Dedifferentiated amniotic fluid mesenchymal stem cell (primary cell): ENCODE measurements around the gene TMEM255B.
"Not testable (repeated sequence)": the region's sequence is repeated elsewhere in the genome, so short reads cannot be mapped to it uniquely, and the experiment has no call there.

Experiments
- DNase-seq: peaks from one replicate; pipeline ENCODE4 v3.0.0-alpha.2; 2016; ENCODE audit errors: extremely low spot score

Gene TMEM255B

DNA sequence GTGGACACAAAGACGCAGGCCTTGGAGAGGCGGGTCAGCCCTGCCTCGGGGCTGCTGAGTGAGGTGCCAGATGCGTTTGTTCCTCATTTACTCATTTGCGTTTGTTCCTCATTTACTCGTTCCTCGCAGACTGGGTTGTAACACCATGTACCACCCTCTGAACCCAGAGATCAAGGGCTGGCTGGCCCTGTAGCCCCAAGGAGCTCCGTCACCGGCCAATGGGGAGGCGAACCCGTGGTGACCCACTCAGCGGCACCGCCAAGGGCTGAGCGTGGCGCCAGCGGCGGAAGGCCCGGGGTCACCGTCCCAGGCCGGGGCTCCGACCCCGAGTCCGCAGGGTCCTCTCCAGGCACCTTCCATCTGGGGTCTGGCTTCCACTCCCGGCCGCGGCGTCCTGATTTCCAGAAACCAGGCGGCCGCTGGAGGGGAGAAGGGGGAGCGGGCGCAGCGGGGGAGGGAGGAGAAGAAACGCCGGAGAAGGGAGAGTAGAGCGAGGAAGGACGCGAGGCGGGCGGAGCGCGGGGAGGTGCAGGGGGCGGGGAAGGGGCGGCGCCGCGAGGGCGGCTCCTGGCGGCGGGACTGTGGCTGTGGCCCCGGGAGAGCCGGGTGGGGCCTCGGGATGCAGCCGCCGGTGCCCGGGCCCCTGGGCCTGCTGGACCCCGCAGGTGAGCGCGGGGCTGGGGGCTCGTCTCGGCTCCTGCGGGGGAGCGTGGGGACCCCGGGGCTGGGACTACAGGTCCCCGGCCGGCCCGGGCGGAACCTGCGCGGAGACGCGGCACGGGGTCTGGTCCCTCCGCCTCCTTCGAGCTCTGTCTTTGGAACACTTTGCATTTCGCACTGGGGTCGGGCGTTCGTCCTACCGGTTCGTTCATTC lies at the start of gene TMEM255B:
Gene TMEM255B, plus strand, starts transcription at position 576 of the 874 bp plus-strand sequence. Its CDS starts 44 bp downstream, at position 620.
- DNase-seq, result peak; percentile 37

DNA sequence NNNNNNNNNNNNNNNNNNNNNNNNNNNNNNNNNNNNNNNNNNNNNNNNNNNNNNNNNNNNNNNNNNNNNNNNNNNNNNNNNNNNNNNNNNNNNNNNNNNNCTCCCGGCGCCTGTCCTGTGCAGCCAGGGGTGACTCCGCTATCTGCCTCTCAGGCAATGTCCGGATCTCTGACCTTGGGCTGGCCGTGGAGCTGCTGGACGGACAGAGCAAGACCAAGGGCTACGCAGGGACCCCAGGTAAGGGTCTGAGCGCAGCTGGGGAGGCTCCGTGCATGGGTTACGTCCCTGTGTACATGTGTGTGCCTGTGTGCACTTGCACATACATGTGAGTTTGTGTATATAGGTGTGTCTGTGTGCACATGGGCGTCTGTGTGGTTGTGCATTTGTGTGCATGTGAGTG lies 36.1 kb upstream of the TMEM255B start:
- no peak for DNase-seq

DNA sequence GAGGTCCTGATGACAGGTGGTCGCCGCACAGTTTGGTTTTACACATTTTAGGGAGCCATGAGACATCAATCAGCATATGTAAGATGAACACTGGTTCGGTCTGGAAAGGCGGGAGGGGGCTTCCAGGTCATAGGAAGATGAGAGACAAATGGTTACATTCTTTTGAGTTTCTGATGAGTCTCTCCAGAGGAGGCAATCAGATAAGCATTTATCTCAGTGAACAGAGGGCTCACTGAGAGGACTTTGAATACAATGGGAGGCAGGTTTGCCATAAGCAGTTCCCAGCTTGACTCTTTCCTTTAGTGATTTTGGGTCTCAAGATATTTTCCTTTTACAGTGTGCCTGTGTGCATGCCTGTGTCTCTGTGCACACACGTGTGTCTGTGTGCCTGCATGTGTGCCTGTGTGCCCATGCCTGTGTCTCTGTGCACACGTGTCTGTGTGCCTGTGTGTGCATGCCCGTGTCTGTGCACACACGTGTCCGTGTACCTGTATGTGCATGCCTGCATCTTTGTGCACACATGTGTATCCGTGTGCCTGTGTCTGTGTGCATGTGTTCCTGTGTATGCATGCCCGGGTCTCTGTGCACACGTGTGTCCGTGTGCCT lies 35.5 kb upstream of the TMEM255B start:
- DNase-seq, result no peak

DNA sequence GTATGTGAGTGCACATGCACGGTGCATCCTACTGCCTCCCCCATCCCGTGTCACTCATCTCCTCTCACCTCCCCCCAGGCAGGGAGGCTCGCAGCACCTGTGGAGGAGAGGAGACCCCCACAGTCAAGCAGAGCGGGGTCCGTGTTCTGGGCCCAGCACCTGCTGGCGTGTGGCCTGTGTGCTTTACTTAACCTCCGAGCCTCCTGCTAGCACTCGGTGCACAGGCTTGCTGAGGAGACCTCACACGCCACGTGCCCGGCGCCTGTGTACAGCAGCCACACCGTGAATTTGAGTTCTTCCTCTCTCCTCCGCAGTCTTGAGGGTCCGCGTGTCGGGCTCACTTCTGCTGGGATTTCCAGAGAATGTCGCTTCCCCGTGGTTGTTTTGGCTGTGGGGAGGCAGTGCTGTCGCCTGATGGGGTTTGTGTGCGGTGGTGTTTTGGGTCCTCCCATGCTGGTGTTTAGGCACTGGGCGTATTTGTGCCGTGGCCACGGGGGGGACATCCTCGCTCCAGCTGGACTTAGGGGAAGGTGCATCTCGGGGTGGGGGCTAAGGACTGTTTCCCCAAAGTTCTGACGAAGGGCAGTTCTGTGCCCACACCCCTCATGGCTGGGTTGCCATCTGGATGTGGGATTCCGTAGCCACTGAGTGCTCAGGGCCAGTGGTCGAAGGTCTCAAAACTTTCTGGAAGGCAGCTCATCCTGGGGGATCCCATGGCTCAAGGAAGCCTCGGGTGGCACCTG lies 34.8 kb upstream of the TMEM255B start:
- DNase-seq, result no peak

DNA sequence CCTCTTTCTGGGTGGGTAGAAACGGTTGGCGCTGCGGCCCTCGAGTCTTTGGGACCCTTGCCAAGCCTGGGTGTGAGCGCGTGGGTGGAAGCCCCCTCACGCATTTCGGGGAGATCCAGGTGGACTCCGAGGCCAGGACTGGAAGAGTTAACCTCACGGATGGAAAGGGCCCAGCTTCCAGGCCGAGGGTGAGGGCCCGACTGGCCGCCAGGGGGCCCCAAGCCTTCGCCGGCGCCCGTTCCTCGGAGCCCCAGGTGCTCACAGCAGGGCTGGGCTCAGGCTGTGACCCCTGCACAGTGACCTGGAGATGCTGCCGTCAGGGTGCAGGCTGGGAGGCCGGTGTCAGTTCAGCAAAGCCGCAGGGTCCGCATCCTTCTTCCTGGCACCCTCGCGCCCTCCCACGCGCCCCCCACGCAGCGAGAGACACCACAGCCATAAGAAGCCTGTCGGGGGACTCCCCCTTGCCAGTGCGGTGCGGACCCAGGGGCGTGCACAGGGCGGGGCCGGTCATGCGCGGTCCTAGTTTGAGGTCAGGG lies 34.2 kb upstream of the TMEM255B start:
- no peak for DNase-seq

DNA sequence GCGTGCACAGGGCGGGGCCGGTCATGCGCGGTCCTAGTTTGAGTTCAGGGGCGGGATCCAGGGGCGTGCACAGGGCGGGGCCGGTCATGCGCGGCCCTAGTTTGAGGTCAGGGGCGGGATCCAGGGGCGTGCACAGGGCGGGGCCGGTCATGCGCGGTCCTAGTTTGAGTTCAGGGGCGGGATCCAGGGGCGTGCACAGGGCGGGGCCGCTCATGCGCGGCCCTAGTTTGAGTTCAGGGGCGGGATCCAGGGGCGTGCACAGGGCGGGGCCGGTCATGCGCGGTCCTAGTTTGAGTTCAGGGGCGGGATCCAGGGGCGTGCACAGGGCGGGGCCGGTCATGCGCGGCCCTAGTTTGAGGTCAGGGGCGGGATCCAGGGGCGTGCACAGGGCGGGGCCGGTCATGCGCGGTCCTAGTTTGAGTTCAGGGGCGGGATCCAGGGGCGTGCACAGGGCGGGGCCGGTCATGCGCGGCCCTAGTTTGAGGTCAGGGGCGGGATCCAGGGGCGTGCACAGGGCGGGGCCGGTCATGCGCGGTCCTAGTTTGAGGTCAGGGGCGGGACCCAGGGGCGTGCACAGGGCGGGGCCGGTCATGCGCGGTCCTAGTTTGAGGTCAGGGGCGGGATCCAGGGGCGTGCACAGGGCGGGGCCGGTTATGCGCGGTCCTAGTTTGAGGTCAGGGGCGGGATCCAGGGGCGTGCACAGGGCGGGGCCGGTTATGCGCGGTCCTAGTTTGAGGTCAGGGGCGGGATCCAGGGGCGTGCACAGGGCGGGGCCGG lies 33.5 kb upstream of the TMEM255B start:
- not testable (repeated sequence) for DNase-seq

DNA sequence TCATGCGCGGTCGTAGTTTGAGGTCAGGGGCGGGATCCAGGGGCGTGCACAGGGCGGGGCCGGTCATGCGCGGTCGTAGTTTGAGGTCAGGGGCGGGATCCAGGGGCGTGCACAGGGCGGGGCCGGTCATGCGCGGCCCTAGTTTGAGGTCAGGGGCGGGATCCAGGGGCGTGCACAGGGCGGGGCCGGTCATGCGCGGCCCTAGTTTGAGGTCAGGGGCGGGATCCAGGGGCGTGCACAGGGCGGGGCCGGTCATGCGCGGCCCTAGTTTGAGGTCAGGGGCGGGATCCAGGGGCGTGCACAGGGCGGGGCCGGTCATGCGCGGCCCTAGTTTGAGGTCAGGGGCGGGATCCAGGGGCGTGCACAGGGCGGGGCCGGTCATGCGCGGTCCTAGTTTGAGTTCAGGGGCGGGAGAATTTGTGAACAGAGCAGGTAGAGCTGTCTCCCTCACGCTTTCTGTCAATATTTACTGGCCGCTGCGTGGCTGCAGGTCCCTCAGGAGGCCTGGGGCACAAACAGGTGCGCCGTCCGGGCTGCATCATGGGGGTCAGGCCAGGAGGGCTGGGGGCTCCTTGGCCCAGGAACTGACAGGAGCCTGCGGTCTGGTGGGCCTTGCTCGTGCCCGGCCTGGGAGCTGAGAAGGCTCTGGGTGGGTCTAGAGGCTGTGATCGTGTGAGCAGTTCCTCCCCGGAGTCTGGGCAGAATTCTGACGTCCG lies 32.8 kb upstream of the TMEM255B start:
- not testable (repeated sequence) for DNase-seq

DNA sequence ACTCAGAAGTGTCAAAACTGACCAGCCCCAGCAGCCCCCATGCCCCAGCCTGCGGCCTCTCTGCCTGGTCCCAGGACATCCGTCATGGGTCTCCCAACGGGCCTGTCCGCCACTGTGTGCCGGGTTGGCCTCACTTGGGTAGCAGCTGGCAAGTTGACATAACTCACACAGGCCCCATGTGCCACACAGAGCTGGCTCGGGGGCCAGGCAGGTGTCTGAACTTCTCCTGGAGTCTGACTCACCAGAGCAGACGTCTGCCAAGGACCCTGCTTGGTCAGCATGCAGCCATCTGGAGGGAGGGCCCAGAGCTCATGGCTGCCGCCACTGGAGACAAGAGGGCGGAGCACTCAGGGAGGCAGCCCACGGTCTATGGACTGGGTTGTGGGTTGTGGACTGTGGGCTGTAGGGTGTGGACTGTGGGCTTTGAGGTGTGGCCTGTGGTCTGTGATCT lies 32.0 kb upstream of the TMEM255B start:
- DNase-seq, result no peak

DNA sequence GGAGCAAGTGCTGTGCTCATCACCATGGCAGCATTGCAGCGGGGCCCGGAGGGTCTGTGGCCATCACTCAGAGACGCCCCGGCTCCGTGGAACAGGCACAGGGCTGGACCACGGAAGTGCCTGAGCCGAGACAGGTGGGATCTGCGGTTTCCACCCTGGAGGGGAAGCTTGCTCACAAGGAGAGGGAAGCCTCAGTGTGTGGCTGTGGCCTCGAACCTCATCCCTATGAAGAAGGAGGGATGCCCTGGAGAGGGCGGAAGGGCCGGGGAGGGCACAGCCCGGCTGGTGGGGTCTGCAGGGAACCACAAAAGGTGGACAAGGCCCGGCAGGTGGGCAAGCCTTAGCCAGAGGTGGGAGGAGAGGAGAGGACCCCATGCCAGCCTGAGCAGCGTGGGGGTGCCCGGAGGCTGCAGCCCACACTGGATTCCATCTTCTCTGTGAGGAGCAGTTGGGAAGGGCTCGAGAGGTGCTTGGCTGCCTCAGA lies 30.4 kb upstream of the TMEM255B start:
- DNase-seq, result no peak

DNA sequence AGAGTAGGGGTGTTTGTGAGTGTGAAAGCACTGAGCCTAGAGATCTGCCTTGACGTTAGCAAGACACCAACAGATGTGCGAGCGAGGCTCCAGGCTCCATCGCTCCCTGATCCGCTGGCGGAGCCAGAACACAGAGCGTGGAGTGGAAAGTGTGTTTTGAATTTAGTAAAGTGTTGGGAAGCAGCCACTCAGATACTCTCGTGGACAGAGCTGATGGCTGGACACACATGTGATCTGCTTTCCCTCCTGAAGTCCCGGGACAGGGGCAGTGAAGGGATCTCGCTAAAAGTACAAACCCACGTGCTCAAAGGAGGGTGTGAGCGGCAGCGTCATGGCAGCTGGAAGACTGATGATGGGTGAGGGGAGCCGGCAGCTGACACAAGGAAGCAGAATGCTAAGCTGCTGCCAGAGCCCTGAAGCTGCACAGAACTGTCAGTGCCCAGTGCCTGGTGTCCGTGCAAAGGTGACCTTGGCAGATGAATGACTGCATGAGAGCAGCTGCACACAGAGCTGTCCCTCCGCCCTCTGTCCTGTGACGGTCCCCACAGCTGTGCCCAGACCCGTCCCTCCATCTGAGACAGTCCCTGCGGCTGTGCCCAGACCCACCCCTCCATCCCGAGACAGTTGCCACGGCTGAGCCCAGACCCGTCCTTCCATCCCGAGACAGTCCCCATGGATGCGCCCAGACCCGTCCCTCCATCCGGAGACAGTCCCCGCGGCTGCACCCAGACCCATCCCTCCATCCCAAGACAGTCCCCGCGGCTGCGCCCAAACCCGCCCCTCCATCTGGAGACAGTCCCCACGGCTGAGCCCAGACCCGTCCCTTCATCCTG lies 29.6 kb upstream of the TMEM255B start:
- DNase-seq, result no peak

DNA sequence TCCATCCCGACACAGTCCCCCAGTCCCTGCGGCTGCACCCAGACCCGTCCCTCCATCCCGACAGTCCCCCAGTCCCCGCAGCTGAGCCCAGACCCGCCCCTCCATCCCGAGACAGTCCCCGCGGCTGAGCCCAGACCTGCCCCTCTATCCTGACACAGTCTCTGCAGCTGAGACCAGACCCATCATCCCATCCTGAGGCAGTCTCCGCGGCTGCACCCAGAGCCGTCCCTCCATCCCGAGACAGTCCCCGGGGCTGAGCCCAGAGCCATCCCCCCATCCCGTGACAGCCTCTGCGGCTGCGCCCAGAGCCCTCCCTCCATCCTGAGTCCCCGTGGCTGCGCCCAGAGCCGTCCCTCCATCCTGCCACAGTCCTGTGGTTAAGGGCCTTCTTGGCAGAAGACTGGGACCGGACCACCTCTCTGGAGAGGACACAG lies 28.8 kb upstream of the TMEM255B start:
- no peak for DNase-seq

DNA sequence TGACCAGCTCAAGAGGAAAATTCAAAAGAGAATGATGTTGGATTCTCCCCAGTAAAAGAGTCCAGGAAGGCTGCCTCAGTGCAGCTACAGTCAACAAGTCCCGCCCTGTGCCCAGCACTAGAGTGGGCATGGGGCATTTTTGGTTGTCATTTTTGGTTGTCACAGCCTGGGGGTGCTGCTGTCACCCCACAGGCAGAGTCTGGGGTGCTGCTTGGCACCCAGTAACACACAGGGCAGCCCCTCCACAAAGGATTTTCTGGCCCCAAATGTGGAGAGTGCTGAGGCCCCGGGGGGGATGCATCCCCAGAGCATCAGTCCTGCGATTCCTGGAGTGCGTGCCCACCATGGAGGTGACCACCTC lies 28.2 kb upstream of the TMEM255B start:
- no peak for DNase-seq

DNA sequence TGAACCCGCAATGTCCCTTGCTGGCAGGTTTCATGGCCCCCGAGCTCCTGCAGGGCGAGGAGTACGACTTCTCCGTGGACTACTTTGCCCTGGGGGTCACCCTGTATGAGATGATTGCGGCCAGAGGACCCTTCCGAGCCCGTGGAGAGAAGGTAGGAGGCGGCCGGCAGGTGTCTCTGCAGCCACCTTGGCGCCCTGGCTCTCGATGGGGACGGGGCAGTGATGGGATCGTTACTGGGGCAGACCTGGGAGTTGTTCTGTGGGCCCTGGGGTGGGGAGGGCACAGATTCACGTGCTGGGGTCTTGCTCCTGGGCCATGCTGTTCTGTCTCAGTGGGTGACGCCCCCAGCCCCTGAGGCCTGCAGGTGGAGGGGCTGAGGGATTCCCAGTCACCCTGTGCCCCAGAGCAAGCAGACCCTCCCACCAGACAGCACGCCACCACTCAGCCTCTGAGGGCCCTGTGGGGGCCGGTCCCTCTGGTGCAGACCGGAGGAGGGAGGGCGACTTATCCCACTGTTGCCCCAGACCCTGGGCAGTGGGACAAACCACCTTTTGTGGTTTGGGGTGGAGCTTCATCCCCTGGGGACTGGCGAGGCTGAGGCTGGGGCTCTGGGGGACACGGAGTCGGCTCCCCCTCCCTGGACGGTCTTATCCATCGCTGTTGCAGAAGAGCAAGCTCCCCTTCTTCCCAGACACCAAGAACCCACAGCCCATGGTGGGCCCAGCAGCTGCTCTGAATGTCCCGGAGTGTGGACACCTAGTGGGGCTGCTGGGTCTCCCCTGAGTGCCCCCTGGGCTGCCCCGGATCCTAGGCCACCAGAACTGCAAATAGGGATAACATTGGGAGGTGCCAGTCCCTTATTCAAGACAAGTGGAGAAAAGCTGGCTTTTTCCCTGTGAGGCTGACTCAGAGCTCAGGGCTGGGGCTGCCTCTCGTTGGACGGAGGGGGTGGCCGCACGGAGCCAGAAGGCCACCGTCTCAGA lies 27.5 kb upstream of the TMEM255B start:
- DNase-seq, result no peak

DNA sequence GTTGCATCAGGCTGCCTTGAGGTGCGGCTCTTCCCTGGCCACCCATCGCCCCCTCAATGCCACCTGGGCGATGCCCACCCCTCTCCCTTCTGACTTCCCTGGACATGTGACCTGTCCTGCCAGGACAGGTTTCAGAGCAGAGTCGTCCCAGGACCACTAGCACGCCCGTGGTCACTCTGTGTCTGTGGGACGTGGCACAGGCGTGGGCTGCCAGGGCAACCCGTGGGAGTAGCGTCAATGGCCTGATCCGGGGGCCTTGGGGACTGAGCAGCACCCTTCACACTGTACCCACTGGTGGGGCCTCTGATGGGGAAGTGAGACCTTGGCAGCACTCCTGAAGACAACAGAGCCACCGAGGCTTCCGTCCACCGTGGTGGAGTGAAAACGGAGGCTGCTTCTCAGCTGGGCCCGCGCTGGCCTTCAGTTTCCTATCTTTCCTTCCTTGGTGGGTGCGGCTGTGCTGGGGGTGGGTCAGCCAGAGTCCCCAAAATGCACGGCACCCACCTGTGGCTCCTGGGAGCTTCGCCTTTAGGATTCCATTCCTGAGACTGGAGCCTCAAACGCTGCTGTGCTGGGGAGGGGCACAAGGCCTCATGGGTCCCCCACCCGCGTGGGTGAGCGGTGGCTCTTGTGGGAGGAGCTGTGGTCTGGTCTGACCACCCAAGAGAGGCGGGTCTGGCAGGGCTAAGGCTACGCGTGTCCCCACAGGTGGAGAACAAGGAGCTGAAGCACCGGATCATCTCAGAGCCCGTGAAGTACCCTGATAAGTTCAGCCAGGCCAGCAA lies 26.7 kb upstream of the TMEM255B start:
- DNase-seq, result no peak

DNA sequence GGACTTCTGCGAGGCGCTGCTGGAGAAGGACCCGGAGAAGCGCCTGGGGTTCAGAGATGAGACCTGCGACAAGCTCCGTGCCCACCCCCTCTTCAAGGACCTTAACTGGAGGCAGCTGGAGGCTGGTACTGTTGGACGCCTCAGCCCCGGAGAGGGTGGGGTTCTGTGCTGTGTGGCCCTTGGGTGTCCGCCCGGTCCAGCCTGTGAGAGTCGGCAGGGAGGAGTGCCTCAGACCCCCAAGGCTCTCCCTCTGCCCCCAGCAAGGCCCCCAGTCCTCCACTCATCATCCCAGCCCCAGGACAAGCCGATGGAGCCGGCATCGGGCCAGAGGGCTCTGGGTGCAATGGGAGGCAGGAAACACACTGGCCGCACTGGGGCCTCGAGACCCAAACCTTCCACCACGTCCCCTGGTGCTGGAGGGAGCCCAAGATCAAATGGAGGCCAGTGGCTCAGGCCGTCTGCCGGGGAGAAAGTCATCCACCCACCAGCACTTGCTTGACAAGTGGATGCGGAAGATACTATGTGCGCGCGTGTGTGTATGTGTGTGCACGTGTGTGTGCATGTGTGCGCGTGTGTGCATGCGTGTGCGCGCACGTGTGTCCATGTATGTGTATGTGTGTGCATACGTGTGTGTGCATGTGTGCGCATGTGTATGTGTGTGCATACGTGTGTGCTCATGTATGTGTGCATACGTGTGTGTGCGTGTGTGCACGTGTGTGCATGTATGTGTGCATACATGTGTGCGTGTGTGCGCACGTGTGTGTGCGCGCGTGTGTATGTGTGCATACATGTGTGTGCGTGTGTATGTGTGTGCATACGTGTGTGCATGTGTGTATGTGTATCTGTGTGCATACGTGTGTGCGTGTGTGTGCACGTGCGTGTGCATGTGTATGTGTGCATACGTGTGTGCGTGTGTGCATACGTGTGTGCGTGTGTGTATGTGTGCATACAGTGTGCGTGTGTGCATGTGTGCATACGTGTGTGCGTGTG lies 25.8 kb upstream of the TMEM255B start:
- no peak for DNase-seq

DNA sequence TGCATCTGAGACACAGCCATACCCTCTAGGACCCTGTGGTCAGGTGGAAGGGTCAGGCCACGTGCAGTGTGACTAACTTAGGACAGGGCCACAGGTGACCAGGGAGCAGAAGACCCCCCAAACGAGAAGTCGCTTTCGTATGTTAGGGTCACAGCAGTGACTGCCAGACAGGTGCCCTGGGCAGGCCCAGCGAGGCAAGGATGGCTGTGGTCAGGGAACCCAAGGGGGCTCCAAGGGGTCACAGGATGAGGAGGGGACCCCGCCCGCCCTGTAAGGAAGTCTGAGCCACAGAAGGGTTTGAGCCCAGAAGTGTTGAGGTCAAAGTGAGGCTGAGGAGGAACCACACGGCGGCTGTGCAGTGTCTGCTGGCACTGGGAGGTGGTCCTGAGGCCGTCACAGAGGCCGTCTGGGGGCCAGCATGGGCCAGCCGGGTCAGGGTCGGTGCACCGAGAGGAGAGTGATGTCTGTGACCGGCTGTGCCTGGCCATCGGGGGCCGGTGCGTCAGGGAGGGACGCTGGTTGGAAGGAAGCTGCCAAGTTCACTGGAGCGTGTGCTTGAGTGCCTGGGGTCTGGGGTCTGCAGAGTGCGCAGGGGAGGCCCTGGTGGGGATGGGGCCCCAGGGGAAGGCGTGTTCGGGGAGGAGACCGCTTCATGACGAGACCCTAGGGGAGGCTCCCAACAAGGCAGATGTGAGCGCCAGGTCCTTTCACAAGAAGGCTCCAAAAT lies 24.8 kb upstream of the TMEM255B start:
- DNase-seq, result no peak
